NCI-H1417 (cell line): ENCODE results near the gene VPS72.

ENCODE experiments used
- DNase-seq, 3 experiments: peaks; one replicate each; lab custom pipeline; 2025; lab: John Stamatoyannopoulos, UW

Gene VPS72

GRCh38 chr1:151184211-151184610, 5.8 kb downstream of the VPS72 start:
- no peak for DNase-seq

GRCh38 chr1:151176514-151177045, 13.4 kb downstream of the VPS72 start:
- DNase-seq = no peak

GRCh38 chr1:151175863-151176262, 14.1 kb downstream of the VPS72 start, which contains the start of gene TMOD4:
TSS of gene TMOD4 (minus strand) at chr1:151175981. CDS start at chr1:151174875, 1,106 bp downstream.
- DNase-seq = no peak

GRCh38 chr1:151175041-151175741, 14.8 kb downstream of the VPS72 start:
- DNase-seq = no peak

GRCh38 chr1:151171190-151171589, 18.8 kb downstream of the VPS72 start:
- no peak for DNase-seq

- no peak for DNase-seq
Measured at GRCh38 chr1:151167116-151167515, 22.9 kb downstream of the VPS72 start.

GRCh38 chr1:151166505-151166956, 23.5 kb downstream of the VPS72 start:
- DNase-seq = peak in 1 of 3 experiments; percentile 67

GRCh38 chr1:151165738-151166504, 24.1 kb downstream of the VPS72 start, which contains the start of the genes LYSMD1 and SCNM1:
TSS of gene LYSMD1 (minus strand) at chr1:151165902. CDS start at chr1:151165258, 644 bp downstream.
TSS of gene SCNM1 (plus strand) at chr1:151166144. CDS start at chr1:151166153, 9 bp downstream.
- DNase-seq = peak; percentile 98 to 100 (median 99)

GRCh38 chr1:151165281-151165737, 24.7 kb downstream of the VPS72 start:
- DNase-seq = peak in 1 of 3 experiments; percentile 71

GRCh38 chr1:151164732-151165280, 25.2 kb downstream of the VPS72 start:
- DNase-seq = no peak

GRCh38 chr1:151159373-151159772, 30.6 kb downstream of the VPS72 start:
- DNase-seq = no peak

- no peak for DNase-seq
Measured at GRCh38 chr1:151158751-151159251, 31.2 kb downstream of the VPS72 start.

GRCh38 chr1:151158326-151158725, 31.7 kb downstream of the VPS72 start:
- no peak for DNase-seq

- no peak for DNase-seq
Measured at GRCh38 chr1:151157067-151157531, 32.9 kb downstream of the VPS72 start.

- no peak for DNase-seq
Measured at GRCh38 chr1:151156515-151156819, 33.5 kb downstream of the VPS72 start, which contains the start of gene TNFAIP8L2. TSS of gene TNFAIP8L2 (plus strand) at chr1:151156649. CDS start at chr1:151158698, 2,049 bp downstream.

GRCh38 chr1:151147665-151148064, 42.3 kb downstream of the VPS72 start:
- DNase-seq = no peak

GRCh38 chr1:151147132-151147503, 42.9 kb downstream of the VPS72 start:
- DNase-seq = no peak

GRCh38 chr1:151146412-151147131, 43.4 kb downstream of the VPS72 start, which contains the start of gene SEMA6C:
TSS of gene SEMA6C (minus strand) at chr1:151146631. CDS start at chr1:151142621, 4,010 bp downstream.
- DNase-seq = peak; percentile 94 to 99 (median 95)

- DNase-seq = peak in 2 of 3 experiments; percentile 62 to 64
Measured at GRCh38 chr1:151146072-151146411, 44.0 kb downstream of the VPS72 start.

- DNase-seq = peak in 2 of 3 experiments; percentile 36 to 64
Measured at GRCh38 chr1:151145304-151146071, 44.5 kb downstream of the VPS72 start.
